ENCODE data around the gene MTHFD2.

- TF ChIP-seq CTCF (IDR thresholded peaks at IDR 0.05) (no peak), ZFX (IDR thresholded peaks at IDR 0.05; ENCODE audit: borderline replicate concordance) (no peak)
Observed at GRCh38 chr2:74212702-74213410, 14.4 kb downstream of the MTHFD2 start.
